ENCODE data around the gene RPL32.
"Not testable (repeated sequence)": the region's sequence is repeated elsewhere in the genome, so short reads cannot be mapped to it uniquely, and the experiment has no call there.

RPL32 gene

GRCh38 chr3:12868039-12869034 lies 27.0 kb upstream of the RPL32 start:
- DNase-seq (ENCODE audit: low read depth): peak; percentile 22

GRCh38 chr3:12866836-12867235 lies 25.5 kb upstream of the RPL32 start:
- DNase-seq (ENCODE audit: low read depth): no peak

- no peak for DNase-seq (ENCODE audit: low read depth)
Observed at GRCh38 chr3:12865271-12865670, 23.9 kb upstream of the RPL32 start.

- no peak for DNase-seq (ENCODE audit: low read depth)
Observed at GRCh38 chr3:12862387-12862786, 21.0 kb upstream of the RPL32 start.

GRCh38 chr3:12861611-12862010 lies 20.2 kb upstream of the RPL32 start:
- DNase-seq (ENCODE audit: low read depth): no peak

- DNase-seq (ENCODE audit: low read depth): no peak
Observed at GRCh38 chr3:12859840-12860239, 18.5 kb upstream of the RPL32 start.

- no peak for DNase-seq (ENCODE audit: low read depth)
Observed at GRCh38 chr3:12856626-12857025, 15.3 kb upstream of the RPL32 start.

GRCh38 chr3:12854565-12854964 lies 13.2 kb upstream of the RPL32 start:
- DNase-seq (ENCODE audit: low read depth): no peak

GRCh38 chr3:12853847-12854246 lies 12.5 kb upstream of the RPL32 start:
- DNase-seq (ENCODE audit: low read depth): not testable (repeated sequence)

- no peak for DNase-seq (ENCODE audit: low read depth)
Observed at GRCh38 chr3:12852201-12852600, 10.8 kb upstream of the RPL32 start.

GRCh38 chr3:12845811-12846210 lies 4.4 kb upstream of the RPL32 start:
- DNase-seq (ENCODE audit: low read depth): no peak

GRCh38 chr3:12842469-12842868 lies 1.1 kb upstream of the RPL32 start:
- no peak for DNase-seq (ENCODE audit: low read depth)

- DNase-seq (ENCODE audit: low read depth): no peak
Observed at GRCh38 chr3:12841970-12842328, 584 bp upstream of the RPL32 start.

GRCh38 chr3:12840591-12841148 lies 695 bp downstream of the RPL32 start:
- no peak for DNase-seq (ENCODE audit: low read depth)

GRCh38 chr3:12840148-12840547 lies 1.2 kb downstream of the RPL32 start:
- DNase-seq (ENCODE audit: low read depth): not testable (repeated sequence)

- DNase-seq (ENCODE audit: low read depth): no peak
Observed at GRCh38 chr3:12839156-12839946, 2.0 kb downstream of the RPL32 start.

GRCh38 chr3:12838179-12838965 lies 3.0 kb downstream of the RPL32 start:
- DNase-seq (ENCODE audit: low read depth): no peak

GRCh38 chr3:12837295-12837986 lies 3.9 kb downstream of the RPL32 start:
- no peak for DNase-seq (ENCODE audit: low read depth)

GRCh38 chr3:12835052-12835665 lies 6.2 kb downstream of the RPL32 start:
- DNase-seq (ENCODE audit: low read depth): no peak
